GM12878 (cell line): ENCODE results near the gene RAD51B. TPM values are rescaled to one million over a fixed set of nuclear protein-coding genes. Genes with fewer than 3 reads are reported as not detected.

ENCODE experiments used
- ATAC-seq: fragments of 200-7000 bp; cut with Tn5 transposase; 3 replicates; pipeline ENCODE4 v1.9.1; 2020; ENCODE audit warnings: mild to moderate bottlenecking, moderate library complexity
- BruUV-seq: library from RNA; stranded (reverse); fragments of 400-500 nt; replicated peaks from 2 replicates; lab custom pipeline; 2021; lab: Mats Ljungman, UMichigan
- CTCF ChIA-PET: fragments of 300-600 bp; sonication (Branson Sonifier 250); formaldehyde crosslinking; extraction: SDS; loops from one replicate; lab custom pipeline; 2021; ENCODE audit warnings: inconsistent platforms; lab: Yijun Ruan, JAX
- POLR2A ChIA-PET: fragments of 350-600 bp; formaldehyde crosslinking; extraction: SDS; loops from one replicate; lab custom pipeline; 2021; ENCODE audit warnings: inconsistent platforms; lab: Charles Lee
- RAD21 ChIA-PET: fragments of 300-600 bp; sonication (Branson Sonifier 250); formaldehyde crosslinking; loops from one replicate; lab custom pipeline; 2023; ENCODE audit warnings: antibody characterized with exemption; ENCODE audit not compliant: unreplicated experiment; lab: Charles Lee
- SMC1A ChIA-PET: fragments of 300-600 bp; sonication (Branson Sonifier 250); formaldehyde crosslinking; loops from one replicate; lab custom pipeline; 2023; ENCODE audit not compliant: unreplicated experiment, uncharacterized antibody; lab: Charles Lee
- DNase-seq: peaks from one replicate; pipeline ENCODE4 v3.0.0-alpha.2; 2011; ENCODE audit warnings: low read depth, low spot score
- FAIRE-seq: peaks from 3 replicates; lab custom pipeline; 2011; peaks lifted over from hg19 to GRCh38; lab: Jason Lieb, UNC
- H2AFZ ChIP-seq: 2 replicates; pipeline ENCODE4 v1.6.0; 2011; ENCODE audit warnings: low read depth, low read length, control low read depth; ENCODE audit not compliant: control insufficient read depth
- H3K27ac ChIP-seq: 2 replicates; pipeline ENCODE4 v1.5.1; 2011; ENCODE audit warnings: control low read depth; ENCODE audit not compliant: control insufficient read depth, insufficient read depth
- H3K27me3 ChIP-seq, 2 experiments: replicated peaks in 1 of 2; 2 replicates each; pipeline versions ENCODE4 v1.6.0 to v1.6.1; 2011; ENCODE audit warnings: low read length in 1 of 2; ENCODE audit not compliant: control insufficient read depth in 2 of 2, insufficient read depth in 2 of 2
- H3K36me3 ChIP-seq, 2 experiments: 2 replicates each; pipeline ENCODE4 v1.5.1; 2011; ENCODE audit warnings: low read length in 1 of 2; ENCODE audit not compliant: control insufficient read depth in 2 of 2, insufficient read depth in 2 of 2
- H3K4me1 ChIP-seq: 2 replicates; pipeline ENCODE4 v1.6.1; 2011; ENCODE audit warnings: mild to moderate bottlenecking, low read length, moderate library complexity, mixed read lengths; ENCODE audit not compliant: control insufficient read depth, insufficient read depth
- H3K4me2 ChIP-seq: 2 replicates; pipeline ENCODE4 v1.6.0; 2011; ENCODE audit warnings: control low read depth; ENCODE audit not compliant: control insufficient read depth, insufficient read depth
- H3K4me3 ChIP-seq: fragments of 200-600 bp; sonication (generic); 2 replicates; pipeline ENCODE4 v1.5.1; 2016
- H3K79me2 ChIP-seq: 2 replicates; pipeline ENCODE4 v1.6.0; 2011; ENCODE audit warnings: low read length; ENCODE audit not compliant: control insufficient read depth, insufficient read depth
- H3K9ac ChIP-seq: 2 replicates; pipeline ENCODE4 v1.8.0; 2011; ENCODE audit warnings: low read length, control low read depth, mixed read lengths; ENCODE audit not compliant: control insufficient read depth, insufficient read depth
- H3K9me3 ChIP-seq: replicated peaks from 3 replicates; pipeline ENCODE4 v1.5.1; 2011; ENCODE audit warnings: mild to moderate bottlenecking, low read length; ENCODE audit not compliant: control insufficient read depth, insufficient read depth
- H4K20me1 ChIP-seq: 2 replicates; pipeline ENCODE4 v1.6.0; 2011; ENCODE audit not compliant: control insufficient read depth, insufficient read depth
- ATF7 ChIP-seq: fragments of 450-650 bp; IDR thresholded peaks from 2 replicates; pipeline ENCODE4 v1.6.1; 2016; ENCODE audit warnings: low read depth, mild to moderate bottlenecking
- CBX3 ChIP-seq: fragments of 200-600 bp; sonication (generic); IDR thresholded peaks from 2 replicates; pipeline ENCODE4 v1.6.1; 2016; ENCODE audit warnings: low read depth, borderline replicate concordance
- CBX5 ChIP-seq: sonication (generic); IDR thresholded peaks from 2 replicates; pipeline ENCODE4 v1.6.1; 2016; ENCODE audit warnings: low read depth, moderate library complexity, mild to moderate bottlenecking, inconsistent platforms
- CEBPB ChIP-seq, 2 experiments: fragments of 150-350 bp in 1 of 2; IDR thresholded peaks; 2 replicates each; pipeline ENCODE4 v1.6.1; 2012 to 2014; ENCODE audit warnings: low read depth in 2 of 2, low read length in 2 of 2, borderline replicate concordance in 1 of 2, inconsistent platforms in 1 of 2
- EP300 ChIP-seq, 2 experiments: fragments of 150-350 bp in 1 of 2; IDR thresholded peaks; 2 replicates each; pipeline ENCODE4 v1.6.1; 2011 to 2012; ENCODE audit warnings: low read depth in 2 of 2, low read length in 2 of 2, borderline replicate concordance in 1 of 2, improper control_type of control experiment in 1 of 2, inconsistent platforms in 1 of 2; ENCODE audit not compliant: control insufficient read depth in 1 of 2
- IKZF2 ChIP-seq, 2 experiments: fragments of 450-650 bp; IDR thresholded peaks; 2 replicates each; pipeline ENCODE4 v1.6.1; 2017; ENCODE audit warnings: mild to moderate bottlenecking in 2 of 2, moderate library complexity in 2 of 2
- KAT2A ChIP-seq: conservative IDR thresholded peaks from 2 replicates; pipeline ENCODE4 v1.6.1; 2011; ENCODE audit warnings: low read depth, low read length; ENCODE audit not compliant: control insufficient read depth
- MTA3 ChIP-seq: IDR thresholded peaks from 2 replicates; pipeline ENCODE4 v1.6.1; 2012; ENCODE audit warnings: low read length, inconsistent platforms, borderline replicate concordance
- MYC ChIP-seq: IDR thresholded peaks from 2 replicates; pipeline ENCODE4 v1.6.1; 2011; ENCODE audit warnings: mild to moderate bottlenecking, low read length, moderate library complexity, inconsistent platforms; ENCODE audit not compliant: insufficient read depth, insufficient replicate concordance, insufficient read length, severe bottlenecking
- NR2C2 ChIP-seq: IDR thresholded peaks from 2 replicates; pipeline ENCODE4 v1.6.1; 2011; ENCODE audit warnings: borderline replicate concordance, low read depth; ENCODE audit not compliant: control insufficient read depth, insufficient read length
- RELA ChIP-seq: fragments of 450-650 bp; IDR thresholded peaks from 2 replicates; pipeline ENCODE4 v1.8.0; 2014; ENCODE audit warnings: borderline replicate concordance; ENCODE audit not compliant: partially characterized antibody
- RFX5 ChIP-seq: IDR thresholded peaks from 2 replicates; pipeline ENCODE4 v1.6.1; 2011; ENCODE audit warnings: low read depth, low read length, improper control_type of control experiment
- STAT3 ChIP-seq: IDR thresholded peaks from 2 replicates; pipeline ENCODE4 v1.6.1; 2011; ENCODE audit warnings: low read depth, low read length, improper control_type of control experiment
- WGBS: methylation state at CpG from one replicate; pipeline ENCODE4 v1.1.6; 2016; ENCODE audit warnings: low lambda C conversion rate; ENCODE audit not compliant: insufficient replicate concordance, insufficient coverage; ENCODE audit errors: missing lambda C conversion rate; 5-methylcytosine and 5-hydroxymethylcytosine counted together
- in situ Hi-C: fragments of 300-500 bp; cut with MboI; formaldehyde crosslinking; loops from 9 replicates; pipeline ENCODE4 v1.14.3; 2018; ENCODE audit warnings: mixed read lengths
- intact Hi-C: fragments of 100-400 bp; cut with micrococcal nuclease; formaldehyde crosslinking; loops from one replicate; pipeline ENCODE4 v1.14.2; 2022; ENCODE audit not compliant: unreplicated experiment
- polyA plus RNA-seq, 11 experiments: library from polyadenylated mRNA; depleted of rRNA in 4 of 11; unstranded in 6 of 11; stranded (reverse) in 5 of 11; fragments of >200 nt; fragmentation: Nextera tagmentation in 4 of 11; fragmentation: Illumina TruSeq in 1 of 11; extraction: Ambion mirVana in 4 of 11; extraction: Trizol in 1 of 11; gene quantifications; 1 replicate in 1 of 11; 2 replicates in 10 of 11; pipeline versions ENCODE4 v1.2.1 to v1.2.3, GENCODE V29; 2011 to 2016; ENCODE audit warnings: inconsistent platforms in 2 of 11, missing spikeins in 2 of 11, low read depth in 1 of 11
- total RNA-seq, 4 experiments: library from RNA; depleted of rRNA in 3 of 4; stranded (reverse); fragments of >200 nt in 3 of 4; fragmentation: Illumina TruSeq in 1 of 4; extraction: Trizol in 1 of 4; gene quantifications; 2 replicates each; pipeline versions ENCODE4 v1.2.1 to v1.2.3, GENCODE V29; 2013 to 2021
- TF ChIP-seq, protein P1 (sequence below): fragments of 450-650 bp; IDR thresholded peaks from 2 replicates; pipeline ENCODE4 v1.6.1; 2018; ENCODE audit warnings: mild to moderate bottlenecking, low read depth, moderate library complexity; ENCODE audit not compliant: partially characterized antibody
- TF ChIP-seq, protein P2 (sequence below): fragments of 450-650 bp; IDR thresholded peaks from 2 replicates; pipeline ENCODE4 v1.6.1; 2016; ENCODE audit warnings: mild to moderate bottlenecking

RAD51B gene
- total and polyA plus RNA-seq, 10 of the 15 experiments (the other 5 are each of a cell fraction or from before 2014, with no cell fraction given), result 9.8 to 26.8 (median 21.3) TPM

DNA sequence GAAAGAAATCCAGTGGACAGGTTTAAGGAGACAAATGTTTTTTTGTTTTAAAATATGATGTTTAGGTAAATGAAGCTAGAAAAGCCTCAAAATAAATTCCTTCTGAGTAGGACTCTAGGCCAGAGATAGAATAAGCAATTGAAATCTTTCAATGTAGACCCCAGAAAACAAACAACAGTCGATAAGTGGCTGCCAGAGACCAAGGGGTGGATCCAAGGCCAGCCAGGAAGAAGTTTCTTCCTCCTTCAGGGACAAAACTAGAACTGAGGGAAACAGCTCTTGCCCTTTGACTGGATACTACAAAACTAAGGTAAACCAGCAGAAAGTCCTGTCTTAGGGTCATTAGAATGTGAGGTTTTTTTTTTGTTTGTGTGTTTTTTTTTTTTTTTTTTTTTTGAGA, 481.6 kb downstream of the RAD51B start:
- Histone ChIP-seq H3K36me3 (peaks cover 0 to 5% of the 10 kb centered on the region in 2 experiments; a peak in 1 of 4 replicates), H3K27ac (no peak overlapping the region), H3K4me1 (peaks cover 20% of the 10 kb centered on the region), H3K4me3 (no peak overlapping the region), H4K20me1 (no peaks in the 10 kb centered on the region), H3K4me2 (no peak overlapping the region), H3K27me3 (no peaks in the 10 kb centered on the region), H3K79me2 (no peaks in the 10 kb centered on the region), H3K9ac (no peak overlapping the region), H2AFZ (no peak overlapping the region), H3K9me3 (peaks cover 9% of the 10 kb centered on the region; the same call in 2 of the 3 replicates)
- WGBS, result 100% methylated on average over 1 of the region's 1 CpG
- FAIRE-seq (no peak), ATAC-seq (no peak), DNase-seq (no peak)
- RAD21 ChIA-PET, result interaction anchor here (0.7 to 1.8 kb wide), 5 partner anchors 8 to 518 kb away, joined by 3 to 6 read pairs (median 3); no protein-coding TSS in a partner anchor
- intact Hi-C loops (no loop called here), in situ Hi-C loops (no loop called here)
- SMC1A ChIA-PET, result interaction anchor here (0.6 to 2.6 kb wide), 8 partner anchors 8 to 100 kb away, joined by 3 to 13 read pairs (median 4); no protein-coding TSS in a partner anchor
- TF ChIP-seq CEBPB (IDR thresholded peaks at IDR 0.05; ENCODE audit: borderline replicate concordance in 1 of 2, low read depth in 2 of 2, low read length in 2 of 2) (no peak), ATF7 (no peak), MTA3 (no peak), NR2C2 (no peak), RFX5 (no peak), STAT3 (no peak), CBX5 (no peak), CBX3 (no peak), IKZF2 (IDR thresholded peaks at IDR 0.05) (no peak), RELA (no peak), KAT2A (no peak), MYC (no peak), EP300 (IDR thresholded peaks at IDR 0.05; ENCODE audit: borderline replicate concordance in 1 of 2, control insufficient read depth in 1 of 2, low read depth in 2 of 2, low read length in 2 of 2) (no peak)
- TF ChIP-seq, protein P1, sequence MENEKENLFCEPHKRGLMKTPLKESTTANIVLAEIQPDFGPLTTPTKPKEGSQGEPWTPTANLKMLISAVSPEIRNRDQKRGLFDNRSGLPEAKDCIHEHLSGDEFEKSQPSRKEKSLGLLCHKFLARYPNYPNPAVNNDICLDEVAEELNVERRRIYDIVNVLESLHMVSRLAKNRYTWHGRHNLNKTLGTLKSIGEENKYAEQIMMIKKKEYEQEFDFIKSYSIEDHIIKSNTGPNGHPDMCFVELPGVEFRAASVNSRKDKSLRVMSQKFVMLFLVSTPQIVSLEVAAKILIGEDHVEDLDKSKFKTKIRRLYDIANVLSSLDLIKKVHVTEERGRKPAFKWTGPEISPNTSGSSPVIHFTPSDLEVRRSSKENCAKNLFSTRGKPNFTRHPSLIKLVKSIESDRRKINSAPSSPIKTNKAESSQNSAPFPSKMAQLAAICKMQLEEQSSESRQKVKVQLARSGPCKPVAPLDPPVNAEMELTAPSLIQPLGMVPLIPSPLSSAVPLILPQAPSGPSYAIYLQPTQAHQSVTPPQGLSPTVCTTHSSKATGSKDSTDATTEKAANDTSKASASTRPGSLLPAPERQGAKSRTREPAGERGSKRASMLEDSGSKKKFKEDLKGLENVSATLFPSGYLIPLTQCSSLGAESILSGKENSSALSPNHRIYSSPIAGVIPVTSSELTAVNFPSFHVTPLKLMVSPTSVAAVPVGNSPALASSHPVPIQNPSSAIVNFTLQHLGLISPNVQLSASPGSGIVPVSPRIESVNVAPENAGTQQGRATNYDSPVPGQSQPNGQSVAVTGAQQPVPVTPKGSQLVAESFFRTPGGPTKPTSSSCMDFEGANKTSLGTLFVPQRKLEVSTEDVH, result no peak
- TF ChIP-seq, protein P2, sequence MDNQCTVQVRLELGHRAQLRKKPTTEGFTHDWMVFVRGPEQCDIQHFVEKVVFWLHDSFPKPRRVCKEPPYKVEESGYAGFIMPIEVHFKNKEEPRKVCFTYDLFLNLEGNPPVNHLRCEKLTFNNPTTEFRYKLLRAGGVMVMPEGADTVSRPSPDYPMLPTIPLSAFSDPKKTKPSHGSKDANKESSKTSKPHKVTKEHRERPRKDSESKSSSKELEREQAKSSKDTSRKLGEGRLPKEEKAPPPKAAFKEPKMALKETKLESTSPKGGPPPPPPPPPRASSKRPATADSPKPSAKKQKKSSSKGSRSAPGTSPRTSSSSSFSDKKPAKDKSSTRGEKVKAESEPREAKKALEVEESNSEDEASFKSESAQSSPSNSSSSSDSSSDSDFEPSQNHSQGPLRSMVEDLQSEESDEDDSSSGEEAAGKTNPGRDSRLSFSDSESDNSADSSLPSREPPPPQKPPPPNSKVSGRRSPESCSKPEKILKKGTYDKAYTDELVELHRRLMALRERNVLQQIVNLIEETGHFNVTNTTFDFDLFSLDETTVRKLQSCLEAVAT, result no peak
- CTCF ChIA-PET, result interaction anchor here (0.6 to 1.2 kb wide), 2 partner anchors 51 to 417 kb away, joined by 5 to 6 read pairs; no protein-coding TSS in a partner anchor
- POLR2A ChIA-PET, result interaction anchor here (0.6 to 4.7 kb wide), 6 partner anchors 15 to 91 kb away, joined by 3 to 35 read pairs (median 4); no protein-coding TSS in a partner anchor
- no TSS peak for BruUV-seq
